GM12874 (cell line): ENCODE data around the gene GRK4.

Experiments used
- CTCF ChIP-seq: IDR thresholded peaks from 2 replicates; pipeline ENCODE4 v1.5.1; 2011; ENCODE audit warnings: low read depth, mild to moderate bottlenecking, control low read depth, low read length, moderate library complexity; ENCODE audit not compliant: insufficient read depth

GRK4 gene

GRCh38 chr4:2949782-2950125 is 13.6 kb upstream of the GRK4 start:
- TF ChIP-seq CTCF = no peak

GRCh38 chr4:2950221-2950989 is 13.0 kb upstream of the GRK4 start:
- no peak for TF ChIP-seq CTCF

GRCh38 chr4:2953496-2953895 is 9.9 kb upstream of the GRK4 start:
- no peak for TF ChIP-seq CTCF

GRCh38 chr4:2954358-2955185 is 8.8 kb upstream of the GRK4 start:
- peak; percentile 58 for TF ChIP-seq CTCF

GRCh38 chr4:2955186-2956044 is 8.0 kb upstream of the GRK4 start:
- TF ChIP-seq CTCF = peak; percentile 21; the same call in 1 of the 2 replicates

- TF ChIP-seq CTCF = no peak
Measured at GRCh38 chr4:2958446-2958845, 4.9 kb upstream of the GRK4 start.

GRCh38 chr4:2961421-2961810 is 2.0 kb upstream of the GRK4 start:
- TF ChIP-seq CTCF = no peak
